ENCODE data around the gene RSPO4.
"Not testable (repeated sequence)": the region's sequence is repeated elsewhere in the genome, so short reads cannot be mapped to it uniquely, and the experiment has no call there.

RSPO4 gene

GRCh38 chr20:1001911-1002681 lies at the start of gene RSPO4:
Gene RSPO4, minus strand, starts transcription at chr20:1002311. Its CDS starts 147 bp downstream, at chr20:1002164.
- no peak for DNase-seq (ENCODE audit: low spot score)

DNA sequence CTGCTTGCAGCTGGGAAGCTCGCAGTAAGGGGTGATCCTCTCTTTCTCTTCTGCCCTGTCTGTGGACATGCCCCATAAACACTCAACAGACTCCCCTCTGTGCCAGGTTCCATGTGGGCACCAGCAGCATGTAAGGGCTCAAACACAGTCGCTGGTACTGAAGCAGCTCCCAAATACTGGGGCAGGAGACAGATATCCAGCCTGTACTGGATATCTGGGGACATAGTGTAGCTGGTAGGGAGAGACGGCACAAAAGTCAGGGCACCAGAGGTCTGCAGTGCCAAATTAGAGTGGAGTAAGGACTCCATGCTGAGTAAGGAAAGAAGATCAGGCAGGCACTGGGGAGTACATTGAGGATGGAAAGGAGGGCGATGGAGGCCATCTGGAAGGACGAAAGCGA lies 48.3 kb upstream of the RSPO4 start:
- DNase-seq (ENCODE audit: low spot score): no peak

DNA sequence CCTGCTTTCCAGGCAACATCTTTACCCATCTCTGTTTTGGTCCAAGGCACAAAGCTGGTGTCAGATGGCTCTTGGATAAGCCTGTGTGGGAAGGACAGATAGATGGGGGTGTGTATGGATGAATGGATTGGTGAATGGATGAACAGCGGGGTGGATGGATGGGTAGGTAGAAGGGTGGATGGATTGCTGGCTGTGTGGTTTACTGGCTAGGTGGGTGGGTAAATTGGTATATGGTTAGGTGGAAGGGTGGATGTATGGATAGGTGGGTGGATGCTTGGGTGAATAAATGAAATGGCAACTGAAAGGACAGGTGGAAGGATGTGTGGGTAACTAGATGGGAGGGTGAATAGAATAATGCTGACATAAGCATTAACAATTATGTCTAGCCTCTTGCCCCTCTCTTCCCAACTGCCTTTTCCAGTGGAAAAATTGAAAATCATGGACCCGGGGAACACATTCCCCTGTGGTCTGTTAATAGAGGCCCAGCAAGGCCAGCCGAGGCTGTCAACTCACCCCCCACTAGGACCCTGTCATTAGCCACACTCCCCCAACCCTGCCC lies 43.8 kb upstream of the RSPO4 start:
- DNase-seq (ENCODE audit: low spot score): no peak

GRCh38 chr20:1041845-1042390 lies 39.8 kb upstream of the RSPO4 start:
- DNase-seq (ENCODE audit: low spot score): no peak

GRCh38 chr20:1038205-1038604 lies 36.1 kb upstream of the RSPO4 start:
- no peak for DNase-seq (ENCODE audit: low spot score)

DNA sequence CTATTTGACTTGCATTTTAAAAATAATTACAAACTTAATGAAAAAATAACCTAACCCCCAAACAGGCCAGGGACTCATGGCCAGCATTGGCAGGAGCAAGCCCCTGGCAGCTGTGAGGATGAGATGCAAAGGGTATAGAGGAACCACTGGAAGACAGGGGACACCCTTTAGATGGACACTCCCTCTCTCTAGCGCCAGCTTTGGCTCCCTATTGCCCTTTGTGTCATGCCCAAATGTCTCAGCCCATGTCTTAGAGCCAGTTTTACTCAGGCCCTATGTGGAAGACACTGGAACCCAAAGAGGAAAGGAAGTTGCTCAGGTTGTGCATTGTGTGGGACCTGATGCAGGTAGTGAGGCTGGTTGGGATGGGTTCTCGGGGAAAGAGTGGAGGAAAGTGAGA lies 34.9 kb upstream of the RSPO4 start:
- DNase-seq (ENCODE audit: low spot score): no peak

GRCh38 chr20:1035466-1035865 lies 33.4 kb upstream of the RSPO4 start:
- no peak for DNase-seq (ENCODE audit: low spot score)

DNA sequence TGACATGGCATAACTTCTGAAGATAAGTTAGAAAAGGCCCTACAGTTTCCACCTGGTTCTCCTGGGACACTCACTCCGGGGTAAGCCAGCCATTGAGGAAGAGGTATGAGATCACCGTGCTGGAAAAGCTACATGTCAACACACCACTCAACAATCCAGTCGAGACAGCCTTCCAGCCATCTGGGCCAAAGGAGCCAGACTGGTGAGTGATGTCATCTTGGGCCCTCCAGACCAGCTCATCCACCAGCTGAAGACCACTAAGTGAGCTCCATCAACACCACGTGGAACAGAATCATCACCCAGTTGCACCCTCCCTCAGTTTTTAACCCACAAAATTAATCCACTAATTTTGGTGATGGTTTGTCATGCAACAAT lies 32.3 kb upstream of the RSPO4 start:
- no peak for DNase-seq (ENCODE audit: low spot score)

DNA sequence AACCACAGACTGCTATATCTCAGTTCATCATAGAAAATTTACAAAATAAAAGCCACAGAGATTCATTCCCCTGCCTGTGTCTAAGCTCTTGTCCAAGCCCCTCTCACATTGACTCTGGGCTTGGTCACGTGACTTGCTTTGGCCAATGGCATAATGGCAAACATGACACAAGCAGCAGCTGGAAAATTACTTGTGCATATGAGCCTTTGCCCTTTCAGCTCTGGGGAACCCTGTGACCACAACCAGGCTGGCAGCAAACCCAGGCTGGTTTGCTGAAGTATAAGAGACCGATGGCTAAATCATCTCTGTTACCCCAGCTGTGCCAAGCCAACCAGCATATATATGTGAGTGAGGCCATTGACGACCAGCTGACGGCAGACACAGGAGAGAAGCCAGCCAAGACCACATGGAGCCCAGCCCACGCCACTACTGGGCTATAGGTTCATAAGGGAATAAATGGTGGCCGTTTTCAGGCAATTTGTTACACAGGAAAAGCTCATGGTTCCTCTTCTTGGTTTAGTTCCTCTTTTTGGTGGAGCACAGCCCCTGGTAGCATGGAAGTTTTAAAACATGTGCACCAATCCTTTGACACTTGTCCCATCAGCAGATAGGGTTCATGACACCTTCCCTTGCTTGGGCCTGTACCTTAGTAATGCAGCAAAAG lies 31.8 kb upstream of the RSPO4 start:
- DNase-seq (ENCODE audit: low spot score): no peak

DNA sequence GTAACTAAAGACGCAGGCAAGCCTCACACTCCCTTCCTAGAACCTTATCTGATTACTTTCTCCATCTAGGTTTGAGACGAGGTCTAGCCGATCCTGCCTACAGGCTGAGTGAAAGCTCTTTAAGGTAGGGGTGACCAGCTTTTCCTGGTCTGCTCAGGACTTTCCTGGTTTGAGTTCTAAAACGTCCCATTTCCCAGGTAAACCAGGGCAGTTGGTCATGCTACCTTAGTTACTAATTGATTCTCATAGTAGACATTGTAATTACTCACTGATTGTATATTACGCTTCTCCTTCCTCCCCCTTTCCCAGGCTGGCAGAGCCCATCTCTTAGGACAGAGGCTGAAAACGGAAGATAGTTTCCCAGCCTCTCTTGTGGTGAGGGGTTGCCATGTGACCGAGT lies 27.9 kb upstream of the RSPO4 start:
- DNase-seq (ENCODE audit: low spot score): no peak

DNA sequence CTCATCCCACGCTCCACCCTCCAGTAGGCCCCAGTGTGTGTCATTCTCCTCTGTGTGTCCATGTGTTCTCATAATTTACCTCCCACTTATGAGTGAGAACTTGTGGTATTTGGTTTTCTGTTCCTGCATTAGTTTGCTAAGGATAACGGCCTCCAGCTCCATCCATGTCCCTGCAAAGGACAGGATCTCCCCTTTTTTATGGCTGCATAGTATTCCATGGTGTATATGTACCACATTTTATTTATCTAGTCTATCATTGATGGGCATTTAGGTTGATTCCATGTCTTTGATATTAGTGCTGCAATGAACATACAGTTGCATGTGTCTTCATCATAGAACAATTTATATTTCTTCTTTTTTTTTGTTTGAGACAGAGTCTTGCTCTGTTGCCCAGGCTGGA lies 24.1 kb upstream of the RSPO4 start:
- not testable (repeated sequence) for DNase-seq (ENCODE audit: low spot score)

DNA sequence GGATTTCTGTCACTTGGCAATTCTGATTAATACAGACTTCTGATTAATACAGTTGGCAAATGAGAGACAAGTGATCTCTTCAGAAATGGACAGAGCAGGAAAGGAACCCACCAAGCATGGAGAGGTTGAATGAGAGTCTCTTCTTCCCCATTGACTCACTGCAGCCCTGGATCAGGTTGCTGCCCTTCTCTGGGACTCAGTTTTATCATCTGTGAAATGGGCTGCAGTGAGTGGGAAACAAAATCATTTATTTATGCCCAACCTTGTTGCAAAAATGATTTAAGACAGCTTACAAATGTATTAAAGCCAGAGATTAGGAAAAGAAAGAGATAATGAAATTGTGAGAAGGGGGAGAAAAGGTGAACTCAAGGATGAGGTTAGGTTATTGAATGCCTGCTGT lies 20.8 kb upstream of the RSPO4 start:
- no peak for DNase-seq (ENCODE audit: low spot score)

- DNase-seq (ENCODE audit: low spot score): no peak
These were observed 18.5 kb upstream of the RSPO4 start for GRCh38 chr20:1020614-1021013.

DNA sequence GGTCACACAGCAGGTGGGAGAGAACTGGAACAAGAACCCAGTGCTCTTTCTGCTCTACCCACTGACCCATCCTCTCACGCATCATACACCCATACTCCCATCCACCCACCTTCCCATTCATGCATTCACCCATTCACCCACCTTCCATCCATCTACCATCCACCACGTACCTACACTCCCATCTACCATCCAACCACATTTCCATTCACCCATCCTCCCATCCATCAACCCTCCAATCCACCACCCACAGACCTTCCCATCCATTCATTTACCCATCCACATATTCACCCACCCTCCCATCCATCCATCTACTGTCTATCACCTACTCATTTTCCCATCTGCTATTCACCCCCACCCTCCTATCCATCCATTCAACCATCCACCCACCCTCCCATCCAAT lies 17.2 kb upstream of the RSPO4 start:
- DNase-seq (ENCODE audit: low spot score): no peak

DNA sequence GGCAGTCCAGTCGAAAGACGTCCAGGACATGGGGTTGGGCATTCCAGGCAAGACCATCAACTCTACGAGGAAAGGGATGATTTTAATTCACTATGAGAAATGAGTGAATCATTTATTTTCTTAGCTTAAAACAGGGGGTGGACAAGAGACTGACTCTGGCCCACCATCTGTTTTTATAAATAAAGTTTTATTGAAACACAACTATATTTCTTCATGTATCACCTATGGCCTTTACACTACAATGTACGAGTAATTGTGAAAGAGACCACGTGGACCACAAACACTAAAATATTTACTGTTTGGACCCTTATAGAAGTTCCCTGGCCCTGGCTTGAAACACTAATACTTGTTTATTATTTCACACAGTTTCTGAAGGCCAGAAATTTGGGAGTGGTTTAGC lies 15.6 kb upstream of the RSPO4 start:
- DNase-seq (ENCODE audit: low spot score): no peak

DNA sequence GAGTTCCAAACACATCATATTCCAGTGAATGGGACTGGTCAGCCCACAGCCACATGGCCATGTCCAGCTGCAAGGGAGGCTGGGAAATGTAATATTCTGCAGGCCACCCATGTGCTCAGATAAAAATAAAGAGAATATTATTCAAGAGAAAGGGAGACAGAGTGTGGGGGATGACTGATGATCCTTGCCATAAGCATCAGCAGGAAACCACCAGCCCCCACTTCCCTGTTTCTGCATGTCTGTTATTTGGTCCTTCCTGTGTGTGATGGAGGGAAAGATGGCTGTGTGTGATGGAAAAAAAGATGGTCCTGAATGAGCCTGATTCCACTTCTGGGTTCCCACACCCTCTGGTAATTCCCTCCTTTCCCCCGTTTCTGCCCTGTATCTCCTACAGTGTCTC lies 13.1 kb upstream of the RSPO4 start:
- DNase-seq (ENCODE audit: low spot score): no peak

DNA sequence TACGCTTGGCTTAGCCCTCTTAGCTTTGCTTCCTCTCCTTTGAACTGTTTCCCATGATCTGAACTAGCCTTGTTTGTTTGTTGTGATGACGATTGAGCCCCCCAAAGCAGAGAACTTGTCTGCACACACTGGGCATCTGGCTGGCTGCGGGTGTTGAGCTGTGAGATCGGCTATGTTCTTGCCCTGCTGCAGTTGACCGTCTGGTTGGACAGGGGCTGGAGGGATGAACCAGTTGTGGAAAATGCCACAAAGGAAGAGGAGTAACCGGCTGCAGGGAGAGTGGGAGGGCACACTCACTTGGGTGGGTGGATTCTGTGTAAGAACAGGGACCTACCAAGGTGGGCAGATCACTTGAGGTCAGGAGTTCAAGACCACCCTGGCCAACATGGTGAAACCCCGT lies 12.4 kb upstream of the RSPO4 start:
- no peak for DNase-seq (ENCODE audit: low spot score)

GRCh38 chr20:1013566-1014340 lies 11.6 kb upstream of the RSPO4 start:
- DNase-seq (ENCODE audit: low spot score): no peak

- DNase-seq (ENCODE audit: low spot score): no peak
These were observed 10.5 kb upstream of the RSPO4 start for GRCh38 chr20:1012359-1013168.

GRCh38 chr20:1010659-1011058 lies 8.5 kb upstream of the RSPO4 start:
- DNase-seq (ENCODE audit: low spot score): no peak

- peak; percentile 45 for DNase-seq (ENCODE audit: low spot score)
These were observed 3.4 kb upstream of the RSPO4 start for GRCh38 chr20:1005452-1006027.

Data from COLO829 (cell line).